ENCODE data around the gene DUSP1. TPM values are rescaled to one million over a fixed set of nuclear protein-coding genes. Genes with fewer than 3 reads are reported as not detected.
A peak's percentile ranks its signal among the peaks of the same experiment; 100 is the strongest.

The DUSP1 gene
- total and polyA plus RNA-seq, 9 of the 15 experiments (the other 6 are each of a cell fraction or from before 2014, with no cell fraction given): 2.1 to 14.2 (median 8.5) TPM

DNA sequence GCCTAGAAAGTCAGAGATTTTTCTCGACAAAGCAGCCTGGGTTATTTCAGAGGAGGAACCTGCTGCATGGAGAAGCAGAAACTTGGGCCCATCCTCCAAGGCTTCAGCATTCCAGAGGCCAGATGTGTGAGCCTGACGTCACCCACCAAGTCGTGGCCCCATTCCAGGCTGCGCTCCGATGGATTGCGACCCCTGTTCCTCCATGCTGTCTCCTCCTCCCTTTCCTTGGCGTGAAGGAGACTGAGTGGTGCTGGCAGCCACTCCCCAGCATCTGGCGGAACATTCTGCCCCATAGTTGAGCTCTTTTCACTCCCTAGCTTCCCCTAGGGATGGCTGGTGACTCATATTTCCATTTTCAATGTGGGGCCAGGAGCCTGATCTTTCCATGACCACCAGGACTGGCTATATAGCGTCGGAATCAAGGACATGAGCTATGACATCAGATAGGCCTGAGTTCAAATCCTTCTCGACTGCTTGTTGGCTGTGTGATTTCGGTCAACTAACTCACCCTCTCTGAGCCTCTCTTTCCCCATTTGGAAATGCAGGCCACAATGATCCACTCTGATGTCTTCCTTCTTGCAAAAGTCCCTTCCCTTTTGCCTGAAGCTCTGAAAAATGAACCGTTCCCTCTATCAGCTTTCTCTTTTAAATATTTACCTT is 24.5 kb upstream of the DUSP1 start (continued):
- TF ChIP-seq, protein P1, sequence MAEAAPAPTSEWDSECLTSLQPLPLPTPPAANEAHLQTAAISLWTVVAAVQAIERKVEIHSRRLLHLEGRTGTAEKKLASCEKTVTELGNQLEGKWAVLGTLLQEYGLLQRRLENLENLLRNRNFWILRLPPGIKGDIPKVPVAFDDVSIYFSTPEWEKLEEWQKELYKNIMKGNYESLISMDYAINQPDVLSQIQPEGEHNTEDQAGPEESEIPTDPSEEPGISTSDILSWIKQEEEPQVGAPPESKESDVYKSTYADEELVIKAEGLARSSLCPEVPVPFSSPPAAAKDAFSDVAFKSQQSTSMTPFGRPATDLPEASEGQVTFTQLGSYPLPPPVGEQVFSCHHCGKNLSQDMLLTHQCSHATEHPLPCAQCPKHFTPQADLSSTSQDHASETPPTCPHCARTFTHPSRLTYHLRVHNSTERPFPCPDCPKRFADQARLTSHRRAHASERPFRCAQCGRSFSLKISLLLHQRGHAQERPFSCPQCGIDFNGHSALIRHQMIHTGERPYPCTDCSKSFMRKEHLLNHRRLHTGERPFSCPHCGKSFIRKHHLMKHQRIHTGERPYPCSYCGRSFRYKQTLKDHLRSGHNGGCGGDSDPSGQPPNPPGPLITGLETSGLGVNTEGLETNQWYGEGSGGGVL (CRISPR knock-in tag; IDR thresholded peaks at IDR 0.05): no peak
- TF ChIP-seq MCM7 (IDR thresholded peaks at IDR 0.05): no peak
- no peak for TF ChIP-seq ZNF143 (CRISPR knock-in tag; IDR thresholded peaks at IDR 0.05)
- TF ChIP-seq ZFP36 (IDR thresholded peaks at IDR 0.05; ENCODE audit: low read depth, low read length, partially characterized antibody): peak; percentile 81
- TF ChIP-seq SRSF1 (IDR thresholded peaks at IDR 0.05; ENCODE audit: low read depth, low read length): no peak
- TF ChIP-seq CBX1 (IDR thresholded peaks at IDR 0.05; ENCODE audit: low read depth): peak; percentile 59; the same call in 1 of the 2 replicates
- TF ChIP-seq, protein P2, sequence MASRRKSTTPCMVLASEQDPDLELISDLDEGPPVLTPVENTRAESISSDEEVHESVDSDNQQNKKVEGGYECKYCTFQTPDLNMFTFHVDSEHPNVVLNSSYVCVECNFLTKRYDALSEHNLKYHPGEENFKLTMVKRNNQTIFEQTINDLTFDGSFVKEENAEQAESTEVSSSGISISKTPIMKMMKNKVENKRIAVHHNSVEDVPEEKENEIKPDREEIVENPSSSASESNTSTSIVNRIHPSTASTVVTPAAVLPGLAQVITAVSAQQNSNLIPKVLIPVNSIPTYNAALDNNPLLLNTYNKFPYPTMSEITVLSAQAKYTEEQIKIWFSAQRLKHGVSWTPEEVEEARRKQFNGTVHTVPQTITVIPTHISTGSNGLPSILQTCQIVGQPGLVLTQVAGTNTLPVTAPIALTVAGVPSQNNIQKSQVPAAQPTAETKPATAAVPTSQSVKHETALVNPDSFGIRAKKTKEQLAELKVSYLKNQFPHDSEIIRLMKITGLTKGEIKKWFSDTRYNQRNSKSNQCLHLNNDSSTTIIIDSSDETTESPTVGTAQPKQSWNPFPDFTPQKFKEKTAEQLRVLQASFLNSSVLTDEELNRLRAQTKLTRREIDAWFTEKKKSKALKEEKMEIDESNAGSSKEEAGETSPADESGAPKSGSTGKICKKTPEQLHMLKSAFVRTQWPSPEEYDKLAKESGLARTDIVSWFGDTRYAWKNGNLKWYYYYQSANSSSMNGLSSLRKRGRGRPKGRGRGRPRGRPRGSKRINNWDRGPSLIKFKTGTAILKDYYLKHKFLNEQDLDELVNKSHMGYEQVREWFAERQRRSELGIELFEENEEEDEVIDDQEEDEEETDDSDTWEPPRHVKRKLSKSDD (conservative IDR thresholded peaks at IDR 0.05; ENCODE audit: low read length): no peak
- TF ChIP-seq, protein P3, sequence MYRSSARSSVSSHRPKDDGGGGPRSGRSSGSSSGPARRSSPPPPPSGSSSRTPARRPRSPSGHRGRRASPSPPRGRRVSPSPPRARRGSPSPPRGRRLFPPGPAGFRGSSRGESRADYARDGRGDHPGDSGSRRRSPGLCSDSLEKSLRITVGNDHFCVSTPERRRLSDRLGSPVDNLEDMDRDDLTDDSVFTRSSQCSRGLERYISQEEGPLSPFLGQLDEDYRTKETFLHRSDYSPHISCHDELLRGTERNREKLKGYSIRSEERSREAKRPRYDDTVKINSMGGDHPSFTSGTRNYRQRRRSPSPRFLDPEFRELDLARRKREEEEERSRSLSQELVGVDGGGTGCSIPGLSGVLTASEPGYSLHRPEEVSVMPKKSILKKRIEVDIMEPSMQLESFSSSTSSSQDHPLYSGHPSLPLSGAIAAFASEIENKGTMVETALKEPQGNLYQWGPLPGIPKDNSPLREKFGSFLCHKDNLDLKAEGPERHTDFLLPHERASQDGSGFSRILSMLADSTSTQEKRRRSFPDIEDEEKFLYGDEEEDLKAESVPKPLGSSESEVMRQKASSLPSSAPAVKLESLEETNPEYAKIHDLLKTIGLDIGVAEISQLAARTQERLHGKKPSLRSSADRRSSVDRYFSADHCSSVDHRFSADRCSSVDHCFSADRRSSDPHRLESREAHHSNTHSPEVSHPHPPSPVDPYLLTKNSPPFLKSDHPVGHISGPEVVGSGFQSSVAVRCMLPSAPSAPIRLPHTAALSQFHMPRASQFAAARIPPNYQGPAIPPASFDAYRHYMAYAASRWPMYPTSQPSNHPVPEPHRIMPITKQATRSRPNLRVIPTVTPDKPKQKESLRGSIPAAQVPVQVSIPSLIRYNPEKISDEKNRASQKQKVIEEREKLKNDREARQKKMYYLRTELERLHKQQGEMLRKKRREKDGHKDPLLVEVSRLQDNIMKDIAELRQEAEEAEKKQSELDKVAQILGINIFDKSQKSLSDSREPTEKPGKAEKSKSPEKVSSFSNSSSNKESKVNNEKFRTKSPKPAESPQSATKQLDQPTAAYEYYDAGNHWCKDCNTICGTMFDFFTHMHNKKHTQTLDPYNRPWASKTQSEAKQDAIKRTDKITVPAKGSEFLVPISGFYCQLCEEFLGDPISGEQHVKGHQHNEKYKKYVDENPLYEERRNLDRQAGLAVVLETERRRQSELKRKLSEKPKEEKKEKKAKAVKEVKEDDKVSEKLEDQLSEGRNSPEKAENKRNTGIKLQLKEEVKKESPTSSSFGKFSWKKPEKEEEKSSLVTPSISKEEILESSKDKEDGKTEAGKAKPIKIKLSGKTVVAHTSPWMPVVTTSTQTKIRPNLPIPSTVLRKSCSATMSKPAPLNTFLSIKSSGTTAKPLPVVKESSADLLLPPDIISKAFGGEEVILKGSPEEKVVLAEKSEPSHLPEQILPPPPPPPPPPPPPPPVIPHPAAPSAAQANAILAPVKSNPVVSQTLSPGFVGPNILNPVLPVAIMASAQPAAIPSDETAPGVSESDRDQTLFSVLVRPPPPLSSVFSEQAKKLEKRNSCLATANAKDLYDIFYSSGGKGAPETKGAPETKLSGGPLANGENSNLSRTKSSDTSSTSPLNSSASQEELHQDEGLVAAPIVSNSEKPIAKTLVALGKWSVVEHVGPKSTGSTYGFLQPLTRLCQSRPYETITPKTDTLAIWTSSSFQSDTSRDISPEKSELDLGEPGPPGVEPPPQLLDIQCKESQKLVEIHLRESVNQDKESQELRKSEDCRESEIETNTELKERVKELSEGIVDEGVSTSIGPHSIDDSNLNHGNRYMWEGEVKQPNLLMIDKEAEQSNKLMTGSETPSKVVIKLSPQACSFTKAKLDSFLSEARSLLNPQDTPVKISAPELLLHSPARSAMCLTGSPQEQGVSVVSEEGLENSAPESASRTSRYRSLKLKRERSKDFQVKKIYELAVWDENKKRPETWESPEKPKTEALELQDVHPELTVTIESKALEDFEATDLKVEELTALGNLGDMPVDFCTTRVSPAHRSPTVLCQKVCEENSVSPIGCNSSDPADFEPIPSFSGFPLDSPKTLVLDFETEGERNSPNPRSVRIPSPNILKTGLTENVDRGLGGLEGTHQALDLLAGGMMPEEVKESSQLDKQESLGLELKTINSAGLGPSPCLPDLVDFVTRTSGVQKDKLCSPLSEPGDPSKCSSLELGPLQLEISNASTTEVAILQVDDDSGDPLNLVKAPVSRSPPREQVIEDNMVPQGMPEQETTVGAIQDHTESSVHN (IDR thresholded peaks at IDR 0.05; ENCODE audit: borderline replicate concordance in 1 of 2, low read depth in 1 of 2): no peak
- 0 out of 4 replicates have a peak, but pooled peaks of 1 of the 2 experiments have one; percentile 29 for TF ChIP-seq ARNT (IDR thresholded peaks at IDR 0.05)
- TF ChIP-seq ZNF785 (CRISPR knock-in tag; IDR thresholded peaks at IDR 0.05): no peak
- no peak for TF ChIP-seq ZNF174 (CRISPR knock-in tag; IDR thresholded peaks at IDR 0.05)
- no peak for TF ChIP-seq HMG20B (CRISPR knock-in tag; IDR thresholded peaks at IDR 0.05)
- TF ChIP-seq PHB2 (IDR thresholded peaks at IDR 0.05; ENCODE audit: low read depth): no peak
- no peak for TF ChIP-seq ZNF197 (CRISPR knock-in tag; IDR thresholded peaks at IDR 0.05; ENCODE audit: low read depth)
- no peak for TF ChIP-seq ZNF224 (CRISPR knock-in tag; IDR thresholded peaks at IDR 0.05)
- peak in 1 of 2 experiments; percentile 40; a peak in 1 of 3 replicates for TF ChIP-seq CBX3 (IDR thresholded peaks at IDR 0.05; ENCODE audit: borderline replicate concordance in 1 of 2, low read length in 2 of 2)
